Stimulated activated CD4-positive, alpha-beta T cell treated with anti-CD3 and anti-CD28 coated beads, Interleukin-12 subunit alpha, Interleukin-12 subunit beta, amount 100 ng/mL, for 24 hours (primary cell): ENCODE measurements around the gene SPG11.
A peak's percentile ranks its signal among the peaks of the same experiment; 100 is the strongest.
"Not testable (repeated sequence)": the region's sequence is repeated elsewhere in the genome, so short reads cannot be mapped to it uniquely, and the experiment has no call there.

Experiments
- DNase-seq, 2 experiments: peaks; one replicate each; pipeline ENCODE4 v3.0.0-alpha.2; 2020; ENCODE audit warnings: low read depth in 2 of 2

The SPG11 gene

DNA sequence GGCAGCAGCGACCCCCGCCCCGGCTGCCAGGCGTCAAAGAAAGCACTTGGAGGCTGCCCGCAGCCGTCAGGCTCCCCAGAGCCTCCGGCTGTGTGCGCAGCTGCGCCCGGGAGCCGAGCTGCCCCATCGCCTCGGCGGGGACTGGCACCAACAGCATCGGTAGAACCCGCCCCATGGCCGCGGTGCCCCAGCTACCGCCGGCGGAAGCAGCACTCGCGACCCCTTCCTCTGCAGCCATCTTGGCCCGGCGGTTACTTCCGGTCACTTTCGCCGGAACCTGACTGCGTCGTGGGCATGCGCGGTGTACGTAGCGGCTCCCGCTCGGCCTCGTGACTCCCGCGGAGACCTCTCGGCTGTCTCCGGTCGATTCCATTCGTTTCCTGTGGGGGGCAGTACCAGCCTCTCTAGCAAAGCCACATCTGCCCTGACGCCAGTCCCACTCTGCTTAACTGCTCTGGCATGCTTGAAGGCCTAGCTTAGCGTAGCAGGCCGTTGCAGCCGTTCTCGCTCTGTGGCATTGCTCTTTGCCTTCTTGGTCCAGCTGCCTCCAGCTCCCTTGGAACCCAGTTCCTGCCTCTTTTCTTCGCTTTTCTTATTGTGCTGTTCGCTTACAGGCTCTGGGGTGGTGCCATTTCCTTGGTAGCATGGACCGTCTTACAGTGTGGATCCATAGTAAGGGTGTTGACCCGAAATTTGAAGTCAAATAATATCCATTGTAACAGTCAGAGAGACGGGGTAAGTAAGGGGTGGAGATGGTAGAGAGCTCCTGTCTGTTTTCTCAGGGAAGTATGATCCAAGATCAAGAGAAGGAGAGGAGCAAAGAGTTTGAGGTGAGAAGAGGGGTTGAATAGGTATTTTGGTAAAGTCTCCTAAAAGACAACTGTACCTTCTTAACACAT lies at the start of gene SPG11:
TSS of gene SPG11 (minus strand) at position 253 of the 899 bp plus-strand sequence. CDS start at position 238, 15 bp downstream.
- peak; percentile 91 to 96 for DNase-seq

DNA sequence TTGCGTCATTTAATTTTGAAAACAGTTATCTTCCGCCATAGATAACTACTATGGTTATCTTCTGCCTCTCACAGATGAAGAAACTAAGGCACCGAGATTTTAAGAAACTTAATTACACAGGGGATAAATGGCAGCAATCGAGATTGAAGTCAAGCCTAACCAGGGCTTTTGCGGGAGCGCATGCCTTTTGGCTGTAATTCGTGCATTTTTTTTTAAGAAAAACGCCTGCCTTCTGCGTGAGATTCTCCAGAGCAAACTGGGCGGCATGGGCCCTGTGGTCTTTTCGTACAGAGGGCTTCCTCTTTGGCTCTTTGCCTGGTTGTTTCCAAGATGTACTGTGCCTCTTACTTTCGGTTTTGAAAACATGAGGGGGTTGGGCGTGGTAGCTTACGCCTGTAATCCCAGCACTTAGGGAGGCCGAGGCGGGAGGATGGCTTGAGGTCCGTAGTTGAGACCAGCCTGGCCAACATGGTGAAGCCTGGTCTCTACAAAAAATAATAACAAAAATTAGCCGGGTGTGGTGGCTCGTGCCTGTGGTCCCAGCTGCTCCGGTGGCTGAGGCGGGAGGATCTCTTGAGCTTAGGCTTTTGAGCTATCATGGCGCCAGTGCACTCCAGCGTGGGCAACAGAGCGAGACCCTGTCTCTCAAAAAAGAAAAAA lies 49.0 kb upstream of the SPG11 start:
- peak in 1 of 2 experiments; percentile 60 for DNase-seq

DNA sequence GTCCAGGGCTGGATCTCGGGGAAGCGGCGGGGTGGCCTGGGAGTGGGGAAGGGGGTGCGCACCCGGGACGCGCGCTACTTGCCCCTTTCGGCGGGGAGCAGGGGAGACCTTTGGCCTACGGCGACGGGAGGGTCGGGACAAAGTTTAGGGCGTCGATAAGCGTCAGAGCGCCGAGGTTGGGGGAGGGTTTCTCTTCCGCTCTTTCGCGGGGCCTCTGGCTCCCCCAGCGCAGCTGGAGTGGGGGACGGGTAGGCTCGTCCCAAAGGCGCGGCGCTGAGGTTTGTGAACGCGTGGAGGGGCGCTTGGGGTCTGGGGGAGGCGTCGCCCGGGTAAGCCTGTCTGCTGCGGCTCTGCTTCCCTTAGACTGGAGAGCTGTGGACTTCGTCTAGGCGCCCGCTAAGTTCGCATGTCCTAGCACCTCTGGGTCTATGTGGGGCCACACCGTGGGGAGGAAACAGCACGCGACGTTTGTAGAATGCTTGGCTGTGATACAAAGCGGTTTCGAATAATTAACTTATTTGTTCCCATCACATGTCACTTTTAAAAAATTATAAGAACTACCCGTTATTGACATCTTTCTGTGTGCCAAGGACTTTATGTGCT lies 48.4 kb upstream of the SPG11 start:
- peak; percentile 36 to 52 for DNase-seq

DNA sequence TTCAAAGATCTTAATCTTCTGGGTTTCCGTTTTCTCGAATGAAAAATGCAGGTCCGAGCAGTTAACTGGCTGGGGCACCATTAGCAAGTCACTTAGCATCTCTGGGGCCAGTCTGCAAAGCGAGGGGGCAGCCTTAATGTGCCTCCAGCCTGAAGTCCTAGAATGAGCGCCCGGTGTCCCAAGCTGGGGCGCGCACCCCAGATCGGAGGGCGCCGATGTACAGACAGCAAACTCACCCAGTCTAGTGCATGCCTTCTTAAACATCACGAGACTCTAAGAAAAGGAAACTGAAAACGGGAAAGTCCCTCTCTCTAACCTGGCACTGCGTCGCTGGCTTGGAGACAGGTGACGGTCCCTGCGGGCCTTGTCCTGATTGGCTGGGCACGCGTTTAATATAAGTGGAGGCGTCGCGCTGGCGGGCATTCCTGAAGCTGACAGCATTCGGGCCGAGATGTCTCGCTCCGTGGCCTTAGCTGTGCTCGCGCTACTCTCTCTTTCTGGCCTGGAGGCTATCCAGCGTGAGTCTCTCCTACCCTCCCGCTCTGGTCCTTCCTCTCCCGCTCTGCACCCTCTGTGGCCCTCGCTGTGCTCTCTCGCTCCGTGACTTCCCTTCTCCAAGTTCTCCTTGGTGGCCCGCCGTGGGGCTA lies 47.8 kb upstream of the SPG11 start, which contains the start of the genes B2M and PATL2:
TSS of gene B2M (plus strand) at position 422 of the 647 bp plus-strand sequence. CDS start at position 452, 30 bp downstream.
TSS of gene PATL2 (minus strand) at position 228 of the 647 bp plus-strand sequence. CDS start 34,833 bp downstream, outside the sequence.
- peak; percentile 91 to 93 for DNase-seq

DNA sequence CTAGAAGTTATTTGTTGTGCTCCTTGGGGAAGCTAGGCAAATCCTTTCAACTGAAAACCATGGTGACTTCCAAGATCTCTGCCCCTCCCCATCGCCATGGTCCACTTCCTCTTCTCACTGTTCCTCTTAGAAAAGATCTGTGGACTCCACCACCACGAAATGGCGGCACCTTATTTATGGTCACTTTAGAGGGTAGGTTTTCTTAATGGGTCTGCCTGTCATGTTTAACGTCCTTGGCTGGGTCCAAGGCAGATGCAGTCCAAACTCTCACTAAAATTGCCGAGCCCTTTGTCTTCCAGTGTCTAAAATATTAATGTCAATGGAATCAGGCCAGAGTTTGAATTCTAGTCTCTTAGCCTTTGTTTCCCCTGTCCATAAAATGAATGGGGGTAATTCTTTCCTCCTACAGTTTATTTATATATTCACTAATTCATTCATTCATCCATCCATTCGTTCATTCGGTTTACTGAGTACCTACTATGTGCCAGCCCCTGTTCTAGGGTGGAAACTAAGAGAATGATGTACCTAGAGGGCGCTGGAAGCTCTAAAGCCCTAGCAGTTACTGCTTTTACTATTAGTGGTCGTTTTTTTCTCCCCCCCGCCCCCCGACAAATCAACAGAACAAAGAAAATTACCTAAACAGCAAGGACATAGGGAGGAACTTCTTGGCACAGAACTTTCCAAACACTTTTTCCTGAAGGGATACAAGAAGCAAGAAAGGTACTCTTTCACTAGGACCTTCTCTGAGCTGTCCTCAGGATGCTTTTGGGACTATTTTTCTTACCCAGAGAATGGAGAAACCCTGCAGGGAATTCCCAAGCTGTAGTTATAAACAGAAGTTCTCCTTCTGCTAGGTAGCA lies 47.0 kb upstream of the SPG11 start:
- no peak for DNase-seq

- DNase-seq: no peak
Observed at GRCh38 chr15:44706946-44707636, 43.6 kb upstream of the SPG11 start.

DNA sequence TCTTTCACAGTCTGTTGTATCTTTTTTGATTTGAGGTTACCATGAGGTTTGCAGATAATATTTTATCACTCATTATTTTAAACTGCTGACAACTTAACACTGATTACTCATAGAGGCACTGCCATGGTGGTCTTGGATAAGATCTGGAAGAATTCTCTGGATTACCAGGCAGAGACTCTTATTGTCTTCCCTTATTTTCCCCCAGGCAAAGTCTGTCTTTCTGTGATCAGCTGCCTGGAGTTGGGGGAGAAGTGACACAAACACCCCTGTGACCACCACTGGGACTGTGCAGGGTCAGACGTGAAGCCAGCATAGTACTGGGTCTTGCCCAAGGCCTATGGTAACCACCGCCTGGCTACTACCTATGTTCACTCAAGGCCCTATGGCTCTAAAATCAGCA lies 42.9 kb upstream of the SPG11 start:
- no peak for DNase-seq

DNA sequence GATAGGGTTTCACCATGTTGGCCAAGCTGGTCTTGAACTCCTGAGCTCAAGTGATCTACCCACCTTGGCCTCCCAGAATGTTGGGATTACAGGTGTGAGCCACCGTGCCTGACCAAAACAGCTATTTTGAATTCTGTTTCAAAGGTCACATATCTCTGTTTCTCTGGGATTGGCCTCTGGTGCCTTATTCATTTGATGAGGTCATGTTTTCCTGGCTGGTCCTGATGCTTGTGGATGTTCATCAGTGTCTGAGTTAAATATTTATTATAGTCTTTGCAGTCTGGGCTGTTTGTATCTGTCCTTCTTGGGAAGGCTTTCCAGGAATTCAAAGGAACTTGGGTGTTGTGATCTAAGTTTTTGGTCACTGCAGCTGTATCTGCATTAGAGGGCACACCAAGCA lies 42.5 kb upstream of the SPG11 start:
- no peak for DNase-seq

DNA sequence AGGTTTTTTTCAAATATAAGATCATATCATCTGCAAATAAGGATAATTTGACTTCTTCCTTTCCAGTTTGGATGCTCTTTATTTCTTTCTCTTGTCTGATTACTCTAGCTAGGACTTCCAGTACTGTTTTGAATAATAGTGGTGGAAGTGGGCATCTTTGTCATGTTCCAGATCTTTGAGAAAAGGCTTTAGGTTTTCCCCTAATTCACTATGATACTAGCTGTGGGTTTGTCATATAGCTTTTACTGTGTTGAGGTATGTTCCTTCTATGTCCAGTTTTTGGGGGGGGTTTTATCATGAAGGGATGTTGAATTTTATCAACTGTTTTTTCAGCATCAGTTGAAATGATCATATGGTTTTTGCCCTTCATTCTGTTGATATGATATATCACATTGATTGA lies 37.2 kb upstream of the SPG11 start:
- not testable (repeated sequence) for DNase-seq

DNA sequence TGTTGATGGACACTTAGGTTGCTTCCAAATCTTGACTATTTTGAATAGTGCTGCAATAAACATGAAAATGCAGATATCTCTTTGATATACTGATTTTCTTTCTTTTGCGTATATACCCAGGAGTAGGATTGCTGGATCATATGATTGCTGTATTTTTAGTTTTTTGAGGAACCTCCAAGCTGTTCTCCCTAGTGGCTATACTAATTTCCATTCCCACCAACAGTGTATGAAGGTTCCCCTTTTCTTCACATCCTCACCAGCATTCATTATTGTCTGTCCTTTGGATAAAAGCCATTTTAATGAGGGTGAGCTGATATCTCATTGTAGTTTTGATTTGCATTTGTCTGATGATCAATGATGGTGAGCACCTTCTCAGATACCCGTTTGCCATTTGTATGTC lies 35.2 kb upstream of the SPG11 start:
- no peak for DNase-seq

DNA sequence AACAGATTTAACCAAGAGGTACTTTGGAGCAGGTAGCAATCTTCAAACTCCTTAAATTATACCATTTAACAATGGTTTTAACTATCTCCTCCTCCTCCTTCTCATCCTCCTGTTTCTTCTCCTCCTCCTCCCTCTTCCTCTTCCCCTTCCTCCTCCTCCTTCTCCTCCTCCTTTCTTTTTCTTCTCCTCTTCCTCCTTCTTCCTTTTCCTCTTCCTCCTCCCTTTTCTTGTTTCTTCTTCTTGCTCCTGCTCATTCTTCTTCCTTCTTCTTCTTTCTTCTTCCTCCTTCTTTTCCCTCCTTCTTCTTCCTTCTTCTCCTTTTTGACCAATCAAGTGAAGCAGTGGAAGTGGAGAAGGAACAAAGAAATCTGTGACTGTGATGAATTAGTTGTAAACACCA lies 33.6 kb upstream of the SPG11 start:
- DNase-seq: no peak

DNA sequence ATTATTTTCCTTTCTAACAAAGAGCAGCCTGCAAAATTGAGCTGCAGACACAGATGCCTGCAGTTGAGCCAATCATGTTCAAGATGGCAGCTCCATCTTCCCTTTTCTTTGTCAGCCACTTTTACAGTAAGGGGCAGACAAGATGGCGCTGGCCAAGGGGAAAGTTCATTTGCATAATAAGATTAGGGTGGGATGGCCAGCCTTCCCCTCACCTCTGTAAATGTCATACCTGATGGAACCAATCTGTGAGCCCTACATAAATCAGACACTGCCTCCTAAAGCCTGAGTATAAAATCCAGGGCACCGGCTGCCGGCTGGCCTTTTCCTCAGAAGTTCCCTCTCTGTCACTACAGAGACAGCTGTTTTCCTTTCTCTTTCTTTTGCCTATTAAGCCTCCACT lies 31.8 kb upstream of the SPG11 start:
- DNase-seq: no peak

GRCh38 chr15:44694416-44694815 lies 31.0 kb upstream of the SPG11 start:
- no peak for DNase-seq

- no peak for DNase-seq
Observed at GRCh38 chr15:44692659-44693058, 29.2 kb upstream of the SPG11 start.

DNA sequence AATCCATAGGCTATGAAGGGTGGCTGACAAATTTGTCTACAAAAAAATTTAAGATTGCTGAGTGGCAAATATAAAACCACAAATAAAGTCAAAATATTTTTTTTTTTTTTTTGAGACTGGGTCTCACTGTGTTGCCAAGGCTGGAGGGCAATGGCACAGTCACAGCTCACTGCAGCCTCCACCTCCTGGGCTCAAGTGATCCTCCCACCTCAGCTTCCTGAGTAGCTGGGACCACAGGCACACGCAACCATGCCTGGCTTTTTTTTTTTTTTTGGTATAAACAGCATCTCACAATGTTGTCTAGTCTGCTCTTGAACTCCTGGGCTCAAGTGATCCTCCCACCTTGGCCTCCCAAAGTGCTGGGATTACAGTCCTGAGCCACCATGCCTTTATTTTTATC lies 26.8 kb upstream of the SPG11 start:
- DNase-seq: not testable (repeated sequence)

DNA sequence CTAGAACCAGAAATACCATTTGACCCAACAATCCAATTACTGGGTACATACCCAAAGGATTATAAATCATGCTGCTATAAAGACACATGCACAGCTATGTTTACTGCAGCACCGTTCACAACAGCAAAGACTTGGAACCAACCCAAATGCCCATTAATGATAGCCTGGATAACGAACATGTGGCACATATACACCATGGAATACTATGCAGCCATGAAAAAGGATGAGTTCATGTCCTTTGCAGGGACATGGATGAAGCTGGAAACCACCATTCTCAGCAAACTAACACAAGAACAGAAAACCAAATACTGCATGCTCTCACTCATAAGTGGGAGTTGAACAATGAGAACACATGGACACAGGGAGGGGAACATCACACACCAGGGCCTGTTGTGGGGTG lies 25.9 kb upstream of the SPG11 start:
- DNase-seq: not testable (repeated sequence)

- peak; percentile 37 to 68 for DNase-seq
Observed at GRCh38 chr15:44682809-44683682, 19.6 kb upstream of the SPG11 start.

GRCh38 chr15:44682211-44682610 lies 18.7 kb upstream of the SPG11 start:
- DNase-seq: no peak

GRCh38 chr15:44676676-44677075 lies 13.2 kb upstream of the SPG11 start:
- DNase-seq: no peak
